ENCODE measurements around the gene PAPPA.

DNA sequence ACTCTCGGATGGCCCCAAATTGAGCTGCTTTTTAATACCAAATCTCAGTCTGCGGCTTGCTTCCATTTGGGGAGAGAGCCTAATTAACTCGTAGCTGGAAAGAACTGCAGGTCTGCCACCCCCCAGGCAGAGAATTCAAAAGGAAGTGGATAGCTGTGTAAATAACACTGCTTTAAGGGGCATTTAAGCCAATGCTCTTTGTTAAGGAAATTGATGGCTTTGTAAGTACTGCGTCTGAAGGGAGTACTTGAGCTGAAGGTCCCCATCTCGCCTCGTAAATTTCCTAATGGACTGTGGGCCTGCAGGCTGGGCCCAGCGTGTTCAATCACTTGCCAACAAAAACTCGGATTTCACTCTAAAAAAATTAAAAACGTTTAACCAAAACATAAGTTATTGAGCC lies 132.7 kb downstream of the PAPPA start:
- TF ChIP-seq, protein P1, sequence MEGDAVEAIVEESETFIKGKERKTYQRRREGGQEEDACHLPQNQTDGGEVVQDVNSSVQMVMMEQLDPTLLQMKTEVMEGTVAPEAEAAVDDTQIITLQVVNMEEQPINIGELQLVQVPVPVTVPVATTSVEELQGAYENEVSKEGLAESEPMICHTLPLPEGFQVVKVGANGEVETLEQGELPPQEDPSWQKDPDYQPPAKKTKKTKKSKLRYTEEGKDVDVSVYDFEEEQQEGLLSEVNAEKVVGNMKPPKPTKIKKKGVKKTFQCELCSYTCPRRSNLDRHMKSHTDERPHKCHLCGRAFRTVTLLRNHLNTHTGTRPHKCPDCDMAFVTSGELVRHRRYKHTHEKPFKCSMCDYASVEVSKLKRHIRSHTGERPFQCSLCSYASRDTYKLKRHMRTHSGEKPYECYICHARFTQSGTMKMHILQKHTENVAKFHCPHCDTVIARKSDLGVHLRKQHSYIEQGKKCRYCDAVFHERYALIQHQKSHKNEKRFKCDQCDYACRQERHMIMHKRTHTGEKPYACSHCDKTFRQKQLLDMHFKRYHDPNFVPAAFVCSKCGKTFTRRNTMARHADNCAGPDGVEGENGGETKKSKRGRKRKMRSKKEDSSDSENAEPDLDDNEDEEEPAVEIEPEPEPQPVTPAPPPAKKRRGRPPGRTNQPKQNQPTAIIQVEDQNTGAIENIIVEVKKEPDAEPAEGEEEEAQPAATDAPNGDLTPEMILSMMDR (conservative IDR thresholded peaks at IDR 0.05) = no peak
- TF ChIP-seq EZH2 (IDR thresholded peaks at IDR 0.05; ENCODE audit: low read depth) = no peak

Data from PC-9 (cell line).